Gastroesophageal sphincter (tissue), 4 donors: ENCODE data around the gene KPNA4. TPM values are rescaled to one million over a fixed set of nuclear protein-coding genes. Genes with fewer than 3 reads are reported as not detected.

Experiments used
- ATAC-seq: fragments of 150-250 bp; one replicate; pipeline ENCODE4 v1.9.1; 2016; ENCODE audit warnings: mild to moderate bottlenecking, moderate library complexity
- H3K27ac ChIP-seq, 4 donors: fragments of 200-600 bp; sonication (generic) in 3 of 4; 1 replicate in 3 of 4; 2 replicates in 1 of 4; pipeline ENCODE4 v1.5.1; 2016 to 2019
- H3K27me3 ChIP-seq: fragments of 200-600 bp; sonication (generic); one replicate; pipeline ENCODE4 v1.5.1; 2019
- H3K36me3 ChIP-seq, 2 donors: fragments of 200-600 bp; sonication (generic); one replicate each; pipeline ENCODE4 v1.5.1; 2019; ENCODE audit warnings: control low read depth in 1 of 2
- H3K4me1 ChIP-seq, 3 donors: fragments of 200-600 bp; sonication (generic); 1 replicate in 2 of 3; 2 replicates in 1 of 3; pipeline ENCODE4 v1.5.1; 2016 to 2019; ENCODE audit warnings: control low read depth in 2 of 3
- H3K4me3 ChIP-seq, 2 donors: fragments of 200-600 bp; sonication (generic); one replicate each; pipeline ENCODE4 v1.5.1; 2019; ENCODE audit warnings: mild to moderate bottlenecking in 1 of 2, moderate library complexity in 1 of 2
- H3K9me3 ChIP-seq, 3 donors: fragments of 200-600 bp; sonication (generic); one replicate each; pipeline ENCODE4 v1.5.1; 2017 to 2019; ENCODE audit warnings: control low read depth in 2 of 3
- CTCF ChIP-seq, 4 experiments: fragments of 200-600 bp in 2 of 4; fragments of 450-650 bp in 2 of 4; sonication (generic) in 1 of 4; IDR thresholded peaks; one replicate each; pipeline ENCODE4 v1.5.1; 2017 to 2019; ENCODE audit warnings: antibody characterized with exemption in 4 of 4, mild to moderate bottlenecking in 2 of 4, moderate library complexity in 2 of 4
- EP300 ChIP-seq: sonication (generic); formaldehyde crosslinking; IDR thresholded peaks from one replicate; pipeline ENCODE4 v1.6.1; 2017; ENCODE audit warnings: antibody characterized with exemption, mild to moderate bottlenecking
- POLR2A ChIP-seq, 2 donors: fragments of 450-650 bp; IDR thresholded peaks; one replicate each; pipeline ENCODE4 v1.6.1; 2017; ENCODE audit warnings: antibody characterized with exemption in 2 of 2, mild to moderate bottlenecking in 2 of 2, moderate library complexity in 1 of 2
- POLR2AphosphoS5 ChIP-seq: sonication (generic); formaldehyde crosslinking; IDR thresholded peaks from one replicate; pipeline ENCODE4 v1.6.1; 2017; ENCODE audit warnings: antibody characterized with exemption
- WGBS, 2 donors: methylation state at CpG; one replicate each; pipeline ENCODE4 v1.1.5; 2018; ENCODE audit warnings: low coverage in 1 of 2; 5-methylcytosine and 5-hydroxymethylcytosine counted together
- small RNA-seq, 4 donors: library from RNA; depleted of rRNA; stranded (forward); fragments of <200 nt; gene quantifications; one replicate each; pipeline ENCODE3, GENCODE V24; 2016
- total RNA-seq, 4 donors: library from RNA; depleted of rRNA; stranded (reverse); fragments of >200 nt; gene quantifications; one replicate each; pipeline ENCODE4 v1.1.0, GENCODE V29; 2016

KPNA4 gene
- total RNA-seq, 4 donors from 2014 or later = 42.7 to 69.5 (median 55.6) TPM

DNA sequence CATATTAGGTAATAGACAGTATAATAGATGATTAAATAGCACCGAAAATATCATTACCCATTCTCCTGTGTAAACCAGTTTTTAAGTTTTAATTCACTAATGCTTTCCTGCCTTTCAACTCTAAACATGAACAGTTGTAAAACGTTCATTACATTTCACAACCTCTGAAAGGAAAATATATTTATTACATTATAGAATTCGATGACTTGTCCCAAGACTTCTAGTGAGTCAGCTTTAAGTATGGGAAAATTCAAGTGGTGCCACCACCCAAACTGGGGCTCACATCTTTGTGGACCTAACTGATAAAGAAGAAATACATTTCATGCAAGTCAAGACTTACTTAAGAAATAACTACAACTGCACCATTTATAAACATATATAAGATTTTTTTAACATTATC is 117.8 kb downstream of the KPNA4 start:
- Histone ChIP-seq H3K36me3 (no peaks in the 10 kb centered on the region), H3K27ac (no peak overlapping the region), H3K4me1 (peaks cover 0 to 21% (median 3%) of the 10 kb centered on the region in 3 donors), H3K9me3 (peaks cover 0 to 5% (median 0%) of the 10 kb centered on the region in 3 donors), H3K4me3 (no peak overlapping the region), H3K27me3 (peaks cover 19% of the 10 kb centered on the region)
- WGBS, 2 donors = 30 to 51% methylated on average over 3 of the region's 3 CpGs
- no peak for ATAC-seq
- TF ChIP-seq EP300 (no peak), POLR2A (IDR thresholded peaks at IDR 0.05) (no peak), POLR2AphosphoS5 (no peak), CTCF (IDR thresholded peaks at IDR 0.05) (no peak)

DNA sequence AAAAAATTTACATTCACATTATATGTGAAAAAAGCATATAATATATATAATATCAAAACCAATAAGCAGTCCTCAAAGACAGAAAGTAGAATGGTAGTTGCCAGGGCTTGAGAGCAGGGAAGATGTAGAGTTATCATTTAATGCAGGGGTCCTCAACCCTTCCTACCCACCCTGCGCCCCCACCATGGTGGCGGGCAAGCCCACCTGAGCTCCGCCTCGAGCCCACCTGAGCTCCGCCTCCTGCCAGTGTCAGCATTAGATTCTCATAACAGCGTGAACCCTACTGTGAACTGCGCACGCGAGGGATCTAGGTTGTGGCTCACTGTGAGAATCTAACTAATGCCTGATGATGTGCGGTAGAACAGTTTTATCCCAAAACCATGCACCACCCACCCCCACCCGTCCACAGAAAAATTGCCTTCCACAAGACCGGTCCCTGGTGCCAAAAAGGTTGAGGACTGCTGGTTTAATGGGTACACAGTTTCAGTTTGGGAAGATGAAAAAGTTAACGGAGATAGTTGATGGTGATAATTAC is 118.8 kb downstream of the KPNA4 start:
- Histone ChIP-seq H3K4me1 (peaks cover 0 to 21% (median 3%) of the 10 kb centered on the region in 3 donors), H3K4me3 (no peak overlapping the region), H3K9me3 (peaks cover 0 to 5% (median 0%) of the 10 kb centered on the region in 3 donors), H3K36me3 (no peaks in the 10 kb centered on the region), H3K27me3 (peaks cover 19% of the 10 kb centered on the region), H3K27ac (no peak overlapping the region)
- TF ChIP-seq POLR2AphosphoS5 (no peak), POLR2A (IDR thresholded peaks at IDR 0.05) (no peak), EP300 (no peak), CTCF (IDR thresholded peaks at IDR 0.05) (no peak)
- 93 to 95% methylated on average over 8 to 10 of the region's 13 CpGs for WGBS, 2 donors
- ATAC-seq = no peak

DNA sequence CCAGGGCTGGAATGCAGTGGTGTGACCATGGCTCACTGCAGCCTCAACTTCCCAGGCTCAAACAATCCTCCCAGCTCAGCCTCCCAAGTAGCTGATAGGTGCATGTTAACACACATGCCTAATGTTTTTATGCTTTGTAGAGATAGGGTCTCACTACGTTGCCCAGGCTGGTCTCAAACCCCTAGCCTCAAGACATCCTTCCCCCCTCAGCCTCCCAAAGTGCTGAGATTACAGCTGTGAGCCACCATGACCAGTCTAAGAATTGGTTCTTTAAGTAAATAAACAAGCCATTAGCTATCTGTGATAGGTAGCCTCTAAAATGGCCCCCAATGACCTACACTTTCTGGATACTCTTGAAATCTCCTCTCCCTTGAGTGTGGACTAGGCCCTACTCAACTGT is 119.5 kb downstream of the KPNA4 start:
- H3K4me1 ChIP-seq = peaks cover 0 to 21% (median 3%) of the 10 kb centered on the region in 3 donors
- peaks cover 19% of the 10 kb centered on the region for H3K27me3 ChIP-seq
- H3K36me3 ChIP-seq = no peaks in the 10 kb centered on the region
- 88 to 100% methylated on average over 1 of the region's 1 CpG for WGBS, 2 donors
- H3K9me3 ChIP-seq = peaks cover 0 to 5% (median 0%) of the 10 kb centered on the region in 3 donors
- TF ChIP-seq EP300 = no peak
- ATAC-seq = no peak
- no peak overlapping the region for H3K27ac ChIP-seq
- H3K4me3 ChIP-seq = no peak overlapping the region

Small RNA genes lying within 50 kb of the gene (small RNA-seq; reads per million reads assigned to genes)
- gene RNU7-136P = 0 reads per million in 4 donors

Other genes starting within 250 kb of the KPNA4 start
- 10 to 100 TPM; 14.9 to 36.6 (median 20.1) TPM for gene IFT80, start 166.3 kb downstream of the KPNA4 start, total RNA-seq
- gene SMC4, start 165.9 kb downstream of the KPNA4 start, total RNA-seq = 10 to 100 TPM; 21.7 to 40.8 (median 26.9) TPM
- gene TRIM59, start 115.8 kb downstream of the KPNA4 start, total RNA-seq = 1 to 10 TPM; 2.2 to 3.2 (median 2.5) TPM
- gene ARL14, start 111.6 kb upstream of the KPNA4 start, total RNA-seq = not detected
- gene PPM1L, start 190.7 kb upstream of the KPNA4 start, total RNA-seq = 10 to 100 TPM; 47.4 to 93.1 (median 60.6) TPM